Osteocyte (in vitro differentiated cells): ENCODE results near the gene PDGFB. TPM values are rescaled to one million over a fixed set of nuclear protein-coding genes. Genes with fewer than 3 reads are reported as not detected.

Experiments used
- DNase-seq: peaks from one replicate; pipeline ENCODE4 v3.0.0; 2021; ENCODE audit warnings: mixed read lengths; ENCODE audit not compliant: unreplicated experiment; ENCODE audit errors: extremely low spot score
- H3K27ac Mint-ChIP-seq: one replicate; pipeline ENCODE4 v1.8.0; 2021; ENCODE audit warnings: mild to moderate bottlenecking, mixed read lengths; ENCODE audit not compliant: unreplicated experiment
- H3K27me3 Mint-ChIP-seq: one replicate; pipeline ENCODE4 v1.8.0; 2021; ENCODE audit warnings: mixed read lengths; ENCODE audit not compliant: unreplicated experiment
- H3K36me3 Mint-ChIP-seq: one replicate; pipeline ENCODE4 v1.8.0; 2021; ENCODE audit warnings: mixed read lengths; ENCODE audit not compliant: unreplicated experiment
- H3K4me1 Mint-ChIP-seq: one replicate; pipeline ENCODE4 v1.8.0; 2021; ENCODE audit warnings: mixed read lengths; ENCODE audit not compliant: unreplicated experiment
- H3K4me3 Mint-ChIP-seq: one replicate; pipeline ENCODE4 v1.8.0; 2021; ENCODE audit warnings: mild to moderate bottlenecking, moderate library complexity, mixed read lengths; ENCODE audit not compliant: unreplicated experiment
- H3K9me3 Mint-ChIP-seq: one replicate; pipeline ENCODE4 v1.8.0; 2021; ENCODE audit warnings: mixed read lengths; ENCODE audit not compliant: unreplicated experiment
- total RNA-seq: library from RNA; stranded (reverse); gene quantifications from 2 replicates; pipeline ENCODE4 v1.2.1, GENCODE V29; 2021
- TF ChIP-seq, protein P1 (sequence below): fragments of 200-600 bp; sonication (generic); IDR thresholded peaks from 2 replicates; pipeline ENCODE4 v1.5.0; 2021; ENCODE audit warnings: antibody characterized with exemption, mild to moderate bottlenecking, moderate library complexity

Gene PDGFB
- total RNA-seq, 1 donor from 2014 or later = 16.8 TPM

DNA sequence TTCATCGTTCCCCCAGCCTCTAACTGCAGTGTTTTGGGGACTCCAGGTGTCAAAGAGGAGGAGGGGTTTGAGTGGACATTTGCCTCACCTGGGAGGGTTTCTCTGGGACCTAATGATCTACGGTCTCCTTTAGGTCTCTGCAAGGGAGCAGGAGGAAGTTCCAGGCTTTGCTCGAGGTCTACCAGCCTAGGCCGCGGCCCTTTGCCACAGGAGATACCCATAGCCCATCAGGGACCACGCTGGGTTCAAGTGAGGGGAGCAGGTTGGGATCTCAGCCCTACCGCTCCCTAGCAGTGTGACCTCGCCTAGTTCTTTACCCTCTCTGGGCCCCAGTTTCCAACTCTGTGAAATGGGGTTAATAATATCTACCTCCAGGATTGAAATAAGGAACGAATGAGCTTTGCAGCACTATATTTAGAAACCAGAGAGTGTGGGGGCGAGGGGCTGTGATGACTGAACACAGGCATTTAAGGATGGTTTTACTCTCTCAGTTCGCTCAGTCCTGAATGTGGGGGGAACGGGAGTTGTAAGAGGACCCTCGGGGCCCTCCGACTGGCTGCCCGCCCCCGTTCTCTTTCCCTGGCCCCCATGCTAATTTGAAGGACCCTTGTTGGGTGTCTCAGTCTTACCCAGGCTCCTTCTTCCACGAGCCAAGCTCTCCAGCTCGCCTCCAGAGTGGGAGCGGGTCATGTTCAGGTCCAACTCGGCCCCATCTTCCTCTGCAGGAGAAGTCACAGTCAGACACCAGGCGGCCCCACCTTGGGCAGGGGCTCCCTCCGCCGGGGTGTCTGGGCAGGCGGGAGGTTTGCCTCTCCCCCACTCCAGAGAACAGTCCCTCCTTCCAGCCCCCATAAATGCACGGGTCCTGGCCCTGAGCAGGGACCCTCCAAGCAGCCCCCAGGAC lies 11.7 kb downstream of the PDGFB start:
- DNase-seq = no peak
- H3K27me3 Mint-ChIP-seq = no peaks in the 10 kb centered on the region
- H3K36me3 Mint-ChIP-seq = peaks cover 9% of the 10 kb centered on the region
- H3K4me3 Mint-ChIP-seq = no peak overlapping the region
- TF ChIP-seq, protein P1, sequence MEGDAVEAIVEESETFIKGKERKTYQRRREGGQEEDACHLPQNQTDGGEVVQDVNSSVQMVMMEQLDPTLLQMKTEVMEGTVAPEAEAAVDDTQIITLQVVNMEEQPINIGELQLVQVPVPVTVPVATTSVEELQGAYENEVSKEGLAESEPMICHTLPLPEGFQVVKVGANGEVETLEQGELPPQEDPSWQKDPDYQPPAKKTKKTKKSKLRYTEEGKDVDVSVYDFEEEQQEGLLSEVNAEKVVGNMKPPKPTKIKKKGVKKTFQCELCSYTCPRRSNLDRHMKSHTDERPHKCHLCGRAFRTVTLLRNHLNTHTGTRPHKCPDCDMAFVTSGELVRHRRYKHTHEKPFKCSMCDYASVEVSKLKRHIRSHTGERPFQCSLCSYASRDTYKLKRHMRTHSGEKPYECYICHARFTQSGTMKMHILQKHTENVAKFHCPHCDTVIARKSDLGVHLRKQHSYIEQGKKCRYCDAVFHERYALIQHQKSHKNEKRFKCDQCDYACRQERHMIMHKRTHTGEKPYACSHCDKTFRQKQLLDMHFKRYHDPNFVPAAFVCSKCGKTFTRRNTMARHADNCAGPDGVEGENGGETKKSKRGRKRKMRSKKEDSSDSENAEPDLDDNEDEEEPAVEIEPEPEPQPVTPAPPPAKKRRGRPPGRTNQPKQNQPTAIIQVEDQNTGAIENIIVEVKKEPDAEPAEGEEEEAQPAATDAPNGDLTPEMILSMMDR = no peak
- peaks cover 48% of the 10 kb centered on the region for H3K4me1 Mint-ChIP-seq
- no peaks in the 10 kb centered on the region for H3K9me3 Mint-ChIP-seq
- H3K27ac Mint-ChIP-seq = peak overlapping the region; percentile 14

DNA sequence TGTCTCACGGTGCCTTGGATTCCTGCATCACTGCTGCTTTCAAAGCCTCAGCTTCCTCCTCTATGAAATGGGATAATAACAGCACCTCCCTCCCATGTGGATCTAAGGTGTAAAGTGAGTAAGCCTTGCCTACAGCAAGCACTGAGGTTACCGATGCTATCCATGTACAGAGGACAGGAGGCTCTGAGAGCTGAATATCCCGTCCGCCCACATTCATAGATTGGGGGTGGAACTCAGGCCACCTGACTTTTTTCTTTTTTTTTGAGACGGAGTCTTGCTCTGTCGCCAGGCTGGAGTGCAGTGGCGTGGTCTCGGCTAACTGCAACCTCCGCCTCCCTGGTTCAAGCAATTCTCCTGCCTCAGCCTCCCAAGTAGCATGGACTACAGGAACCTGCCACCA lies 12.5 kb downstream of the PDGFB start:
- no peak for DNase-seq
- Mint-ChIP-seq H3K9me3 (no peaks in the 10 kb centered on the region), H3K27me3 (no peaks in the 10 kb centered on the region), H3K4me1 (peaks cover 40% of the 10 kb centered on the region), H3K27ac (no peak overlapping the region), H3K4me3 (no peak overlapping the region), H3K36me3 (peaks cover 9% of the 10 kb centered on the region)
- TF ChIP-seq, protein P1 = no peak

DNA sequence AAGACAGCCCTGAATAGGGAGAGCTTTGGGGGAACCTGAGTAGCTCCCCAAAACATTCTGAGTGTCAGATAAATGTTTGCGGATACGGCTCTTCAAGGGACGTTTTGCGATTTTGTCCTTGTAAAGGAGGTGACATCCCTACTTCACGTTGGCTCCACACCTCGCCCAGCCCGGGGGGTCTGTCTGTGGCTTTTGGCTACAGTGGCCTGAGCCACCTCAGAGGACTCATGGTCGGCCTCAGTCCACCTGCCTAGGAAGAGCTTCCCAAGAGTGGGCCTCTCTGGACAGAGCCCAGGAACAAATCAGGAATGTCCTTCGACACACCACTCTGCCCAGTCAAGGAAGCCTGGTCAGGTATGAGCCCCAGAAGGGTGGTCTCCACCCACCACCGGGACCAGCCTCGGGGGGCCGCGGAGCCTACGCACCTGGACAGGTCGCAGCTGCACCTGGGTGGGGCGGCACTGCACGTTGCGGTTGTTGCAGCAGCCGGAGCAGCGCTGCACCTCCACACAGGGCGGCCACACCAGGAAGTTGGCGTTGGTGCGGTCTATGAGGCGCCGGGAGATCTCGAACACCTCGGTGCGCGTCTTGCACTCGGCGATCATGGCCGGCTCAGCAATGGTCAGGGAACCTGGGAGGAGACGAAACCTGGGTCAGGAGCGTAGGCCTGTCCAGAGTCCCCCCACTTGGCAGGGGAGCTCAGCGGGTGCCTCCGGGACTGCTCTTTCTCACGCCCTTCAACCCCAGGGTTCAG lies 13.4 kb downstream of the PDGFB start:
- Mint-ChIP-seq H3K27ac (no peak overlapping the region), H3K36me3 (peaks cover 9% of the 10 kb centered on the region), H3K4me1 (peaks cover 32% of the 10 kb centered on the region), H3K9me3 (no peaks in the 10 kb centered on the region), H3K27me3 (no peaks in the 10 kb centered on the region), H3K4me3 (no peak overlapping the region)
- DNase-seq = no peak
- TF ChIP-seq, protein P1 = no peak

DNA sequence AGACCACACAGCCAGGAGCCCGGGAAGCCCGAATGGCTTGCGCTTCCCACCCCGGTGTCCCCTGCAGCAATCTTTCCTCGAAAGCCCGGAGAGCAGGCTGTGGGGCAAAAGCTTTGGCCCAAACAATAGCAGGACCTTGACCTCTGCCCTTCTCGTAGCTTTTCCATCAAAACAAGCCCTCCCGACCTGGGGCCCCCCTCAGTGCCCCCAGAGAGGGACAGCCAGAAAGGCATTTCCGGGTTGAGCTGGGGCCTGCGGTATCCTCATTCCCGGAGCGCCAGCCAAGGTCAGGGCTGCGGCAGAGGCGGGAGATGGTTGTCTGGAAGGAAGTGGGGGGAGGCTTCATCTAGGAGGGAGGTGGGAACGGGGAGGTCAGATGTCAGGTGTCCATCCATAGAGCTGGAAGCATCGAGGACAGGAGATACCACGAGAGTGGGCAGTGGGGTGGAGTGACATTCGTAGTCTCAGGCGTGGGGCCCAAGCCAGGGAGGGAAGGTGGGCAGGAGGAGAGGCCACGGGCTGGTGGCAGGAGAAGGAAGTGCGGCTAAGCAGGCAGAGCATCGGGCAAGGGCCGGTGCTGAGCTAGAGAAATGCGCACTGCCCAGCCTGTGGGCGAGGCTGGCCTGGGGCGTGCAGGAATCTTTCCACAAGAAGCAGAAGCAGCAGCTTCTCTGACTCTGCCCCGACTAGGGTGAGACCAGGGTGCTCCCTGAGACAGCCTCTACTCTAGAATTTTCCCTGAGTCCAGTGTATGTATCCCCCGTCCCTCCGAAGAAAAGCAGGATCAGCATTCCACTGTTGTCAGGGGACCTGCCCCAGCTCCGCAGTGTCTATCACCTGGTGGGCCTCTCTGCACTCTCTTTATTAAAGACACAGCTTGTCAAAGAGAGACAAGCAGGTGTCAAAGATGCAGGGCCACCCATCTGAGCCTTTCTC lies 14.3 kb downstream of the PDGFB start:
- Mint-ChIP-seq H3K4me3 (no peak overlapping the region), H3K9me3 (no peaks in the 10 kb centered on the region)

More for the DNA sequence above, 14.3 kb downstream of the PDGFB start:
- H3K4me1 Mint-ChIP-seq = peaks cover 23% of the 10 kb centered on the region
- H3K27ac Mint-ChIP-seq = no peak overlapping the region
- TF ChIP-seq, protein P1 = no peak
- no peak for DNase-seq
- peaks cover 15% of the 10 kb centered on the region for H3K36me3 Mint-ChIP-seq
- no peaks in the 10 kb centered on the region for H3K27me3 Mint-ChIP-seq
